ENCODE measurements around the gene RAD23A.
"Not testable (repeated sequence)": the region's sequence is repeated elsewhere in the genome, so short reads cannot be mapped to it uniquely, and the experiment has no call there.

Gene RAD23A

GRCh38 chr19:12954612-12954962 is 8.9 kb downstream of the RAD23A start:
- no peak overlapping the region for H4K8ac ChIP-seq (ENCODE audit: low read depth, low read length)
- no CpG with 5 or more reads among the region's 1 CpG for WGBS, 2 donors (ENCODE audit: extremely low coverage in 2 of 2, insufficient read length in 2 of 2, insufficient replicate concordance in 1 of 2)
- no peak overlapping the region for H3K9ac ChIP-seq (ENCODE audit: low read depth, low read length, poor library complexity)
- H3K4me3 ChIP-seq (ENCODE audit: low read length in 2 of 2), result no peak overlapping the region
- peaks cover 11% of the 10 kb centered on the region for H3K79me1 ChIP-seq (ENCODE audit: low read depth, low read length)
- no peaks in the 10 kb centered on the region for H3K4me1 ChIP-seq (ENCODE audit: control insufficient read depth in 2 of 2, insufficient read depth in 1 of 2, low read depth in 1 of 2, low read length in 2 of 2)
- peaks cover 30 to 62% of the 10 kb centered on the region in 2 donors for H3K36me3 ChIP-seq (replicated peaks in 1 of 2; ENCODE audit: control insufficient read depth in 2 of 2, insufficient read depth in 2 of 2, low read length in 2 of 2)
- no peak overlapping the region for H2AK5ac ChIP-seq (ENCODE audit: low read depth, low read length)
- no peak overlapping the region for H2BK15ac ChIP-seq (ENCODE audit: low read length)
- H3K4ac ChIP-seq (ENCODE audit: low read length), result no peak overlapping the region
- no peaks in the 10 kb centered on the region for H3K27me3 ChIP-seq (ENCODE audit: control insufficient read depth in 3 of 3, insufficient read depth in 3 of 3, low read depth in 1 of 3, low read length in 3 of 3)
- peak overlapping the region; percentile 43 for H2BK5ac ChIP-seq (ENCODE audit: low read length)
- H2AFZ ChIP-seq (ENCODE audit: low read length), result no peak overlapping the region
- H3K4me2 ChIP-seq (ENCODE audit: insufficient read depth, low read length, poor library complexity, severe bottlenecking), result no peak overlapping the region
- DNase-seq (ENCODE audit: low spot score), result no peak
- H2BK12ac ChIP-seq (ENCODE audit: low read length), result no peak overlapping the region
- no peak overlapping the region for H4K91ac ChIP-seq (ENCODE audit: low read depth, low read length, poor library complexity)
- no peak overlapping the region for H3K14ac ChIP-seq (ENCODE audit: low read length)
- H2BK120ac ChIP-seq (ENCODE audit: low read depth, low read length), result no peak overlapping the region
- no peaks in the 10 kb centered on the region for H3K9me3 ChIP-seq (replicated peaks in 1 of 2; ENCODE audit: control insufficient read depth in 2 of 2, insufficient read depth in 1 of 2, low read depth in 1 of 2, low read length in 2 of 2)
- no peak overlapping the region for H3K23ac ChIP-seq (ENCODE audit: low read depth, low read length, poor library complexity)
- H3K27ac ChIP-seq (replicated peaks; ENCODE audit: low read length), result no peak overlapping the region
- no peak overlapping the region for H3K18ac ChIP-seq (ENCODE audit: low read length)

GRCh38 chr19:12955575-12955974 is 9.9 kb downstream of the RAD23A start:
- WGBS, 2 donors (ENCODE audit: extremely low coverage in 2 of 2, insufficient read length in 2 of 2, insufficient replicate concordance in 1 of 2), result no CpG with 5 or more reads among the region's 9 CpGs
- H3K27ac ChIP-seq (replicated peaks; ENCODE audit: low read length); H3K14ac ChIP-seq (ENCODE audit: low read length); H2BK120ac ChIP-seq (ENCODE audit: low read depth, low read length); H2AK5ac ChIP-seq (ENCODE audit: low read depth, low read length); H3K4me1 ChIP-seq (ENCODE audit: control insufficient read depth in 2 of 2, insufficient read depth in 1 of 2, low read depth in 1 of 2, low read length in 2 of 2); H2BK12ac ChIP-seq (ENCODE audit: low read length); H3K18ac ChIP-seq (ENCODE audit: low read length); H2AFZ ChIP-seq (ENCODE audit: low read length); H2BK15ac ChIP-seq (ENCODE audit: low read length); H3K9me3 ChIP-seq (replicated peaks in 1 of 2; ENCODE audit: control insufficient read depth in 2 of 2, insufficient read depth in 1 of 2, low read depth in 1 of 2, low read length in 2 of 2); H3K4ac ChIP-seq (ENCODE audit: low read length); DNase-seq (ENCODE audit: low spot score); H4K91ac ChIP-seq (ENCODE audit: low read depth, low read length, poor library complexity); H4K8ac ChIP-seq (ENCODE audit: low read depth, low read length); H3K23ac ChIP-seq (ENCODE audit: low read depth, low read length, poor library complexity); H3K27me3 ChIP-seq (ENCODE audit: control insufficient read depth in 3 of 3, insufficient read depth in 3 of 3, low read depth in 1 of 3, low read length in 3 of 3); H2BK5ac ChIP-seq (ENCODE audit: low read length): not testable (repeated sequence)
- Histone ChIP-seq H3K4me3 (ENCODE audit: low read length in 2 of 2) (peak overlapping the region in 1 of 2 donors; percentile 99), H3K36me3 (replicated peaks in 1 of 2; ENCODE audit: control insufficient read depth in 2 of 2, insufficient read depth in 2 of 2, low read length in 2 of 2) (peaks cover 24 to 53% of the 10 kb centered on the region in 2 donors), H3K9ac (ENCODE audit: low read depth, low read length, poor library complexity) (peak overlapping the region; percentile 50), H3K79me1 (ENCODE audit: low read depth, low read length) (peaks cover 11% of the 10 kb centered on the region), H3K4me2 (ENCODE audit: insufficient read depth, low read length, poor library complexity, severe bottlenecking) (peak overlapping the region; percentile 71)

GRCh38 chr19:12955996-12956395 is 10.3 kb downstream of the RAD23A start:
- H2BK12ac ChIP-seq (ENCODE audit: low read length), result no peak overlapping the region
- no peak overlapping the region for H3K4ac ChIP-seq (ENCODE audit: low read length)
- H3K23ac ChIP-seq (ENCODE audit: low read depth, low read length, poor library complexity), result no peak overlapping the region
- H3K4me1 ChIP-seq (ENCODE audit: control insufficient read depth in 2 of 2, insufficient read depth in 1 of 2, low read depth in 1 of 2, low read length in 2 of 2), result no peaks in the 10 kb centered on the region
- no peak overlapping the region for H4K91ac ChIP-seq (ENCODE audit: low read depth, low read length, poor library complexity)
- H3K27me3 ChIP-seq (ENCODE audit: control insufficient read depth in 3 of 3, insufficient read depth in 3 of 3, low read depth in 1 of 3, low read length in 3 of 3), result no peaks in the 10 kb centered on the region
- H3K4me2 ChIP-seq (ENCODE audit: insufficient read depth, low read length, poor library complexity, severe bottlenecking), result peak overlapping the region; percentile 71
- no peak overlapping the region for H3K14ac ChIP-seq (ENCODE audit: low read length)
- no CpG with 5 or more reads among the region's 12 CpGs for WGBS, 2 donors (ENCODE audit: extremely low coverage in 2 of 2, insufficient read length in 2 of 2, insufficient replicate concordance in 1 of 2)
- H2BK5ac ChIP-seq (ENCODE audit: low read length), result no peak overlapping the region
- no peak overlapping the region for H2BK15ac ChIP-seq (ENCODE audit: low read length)
- H3K79me1 ChIP-seq (ENCODE audit: low read depth, low read length), result peaks cover 11% of the 10 kb centered on the region
- no peak overlapping the region for H3K18ac ChIP-seq (ENCODE audit: low read length)
- no peaks in the 10 kb centered on the region for H3K9me3 ChIP-seq (replicated peaks in 1 of 2; ENCODE audit: control insufficient read depth in 2 of 2, insufficient read depth in 1 of 2, low read depth in 1 of 2, low read length in 2 of 2)
- no peak overlapping the region for H2BK120ac ChIP-seq (ENCODE audit: low read depth, low read length)
- H4K8ac ChIP-seq (ENCODE audit: low read depth, low read length), result no peak overlapping the region
- no peak for DNase-seq (ENCODE audit: low spot score)
- peaks cover 22 to 49% of the 10 kb centered on the region in 2 donors for H3K36me3 ChIP-seq (replicated peaks in 1 of 2; ENCODE audit: control insufficient read depth in 2 of 2, insufficient read depth in 2 of 2, low read length in 2 of 2)
- peak overlapping the region; percentile 86 to 99 for H3K4me3 ChIP-seq (ENCODE audit: low read length in 2 of 2)
- no peak overlapping the region for H2AFZ ChIP-seq (ENCODE audit: low read length)
- H2AK5ac ChIP-seq (ENCODE audit: low read depth, low read length), result peak overlapping the region; percentile 86
- H3K9ac ChIP-seq (ENCODE audit: low read depth, low read length, poor library complexity), result peak overlapping the region; percentile 50
- no peak overlapping the region for H3K27ac ChIP-seq (replicated peaks; ENCODE audit: low read length)

DNA sequence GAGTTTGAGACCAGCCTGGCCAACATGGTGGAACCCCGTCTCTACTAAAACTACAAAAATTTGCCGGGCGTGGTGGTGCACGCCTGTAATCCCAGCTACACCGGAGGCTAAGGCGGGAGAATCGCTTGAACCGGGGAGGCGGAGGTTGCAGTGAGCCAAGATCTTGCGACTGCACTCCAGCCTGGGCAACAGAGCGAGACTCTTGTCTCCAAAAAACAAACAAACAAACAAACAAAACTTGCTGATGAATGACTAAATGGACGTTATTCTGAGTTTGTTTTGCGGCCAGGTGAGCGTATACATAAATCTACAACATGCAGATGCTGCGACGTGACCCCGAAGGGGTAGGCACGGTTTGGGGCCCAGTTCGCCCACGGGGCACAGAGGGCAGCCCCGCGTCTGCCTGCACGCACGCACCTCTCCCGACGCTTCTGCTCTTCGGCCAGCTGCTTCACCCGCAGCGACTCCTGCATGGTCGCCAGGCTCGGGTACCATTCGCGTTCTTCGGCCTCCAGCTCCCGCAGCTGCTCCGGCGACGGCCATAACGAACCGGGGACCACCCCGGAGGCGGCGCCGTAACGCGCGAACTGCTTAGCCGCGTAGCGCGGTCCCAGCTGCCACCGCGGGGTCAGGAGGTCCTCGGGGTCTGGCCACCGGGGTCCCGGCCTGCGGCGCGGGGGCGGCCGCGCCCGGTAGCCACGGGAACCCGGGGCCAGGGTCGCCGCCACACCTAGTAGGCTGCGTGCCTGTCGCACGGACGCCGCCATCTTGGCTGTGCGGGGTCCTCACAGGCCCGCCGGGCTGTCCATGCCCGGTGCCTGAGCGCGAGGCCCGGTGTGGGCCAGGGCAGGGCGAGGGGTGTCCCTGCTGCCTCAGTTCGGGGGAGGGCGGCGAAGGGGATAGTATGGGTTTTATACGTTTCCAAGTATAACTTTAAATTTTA is 11.1 kb downstream of the RAD23A start, which contains the start of gene GADD45GIP1:
Gene GADD45GIP1 (minus strand): TSS at position 778 of the 943 bp plus-strand sequence. CDS start 11 bp downstream, at position 767.
- H2BK15ac ChIP-seq (ENCODE audit: low read length), result peak within 1 kb of the TSS; percentile 87
- peak within 1 kb of the TSS; percentile 61 for H2BK120ac ChIP-seq (ENCODE audit: low read depth, low read length)
- H3K4ac ChIP-seq (ENCODE audit: low read length), result peak within 1 kb of the TSS; percentile 97
- no peaks in the 10 kb centered on the region for H3K27me3 ChIP-seq (ENCODE audit: control insufficient read depth in 3 of 3, insufficient read depth in 3 of 3, low read depth in 1 of 3, low read length in 3 of 3)
- peak within 1 kb of the TSS; percentile 63 for H3K14ac ChIP-seq (ENCODE audit: low read length)
- H4K91ac ChIP-seq (ENCODE audit: low read depth, low read length, poor library complexity), result no peak within 1 kb of the TSS
- peaks cover 11% of the 10 kb centered on the region for H3K79me1 ChIP-seq (ENCODE audit: low read depth, low read length)
- peak within 1 kb of the TSS; percentile 63 for H2BK12ac ChIP-seq (ENCODE audit: low read length)
- H3K18ac ChIP-seq (ENCODE audit: low read length), result peak within 1 kb of the TSS; percentile 97
- peak within 1 kb of the TSS; percentile 96 for H2AFZ ChIP-seq (ENCODE audit: low read length)
- H2AK5ac ChIP-seq (ENCODE audit: low read depth, low read length), result peak within 1 kb of the TSS; percentile 86
- H3K9me3 ChIP-seq (replicated peaks in 1 of 2; ENCODE audit: control insufficient read depth in 2 of 2, insufficient read depth in 1 of 2, low read depth in 1 of 2, low read length in 2 of 2), result no peaks in the 10 kb centered on the region
- H3K4me3 ChIP-seq (ENCODE audit: low read length in 2 of 2), result peak within 1 kb of the TSS; percentile 86 to 99
- H3K27ac ChIP-seq (replicated peaks; ENCODE audit: low read length), result peak within 1 kb of the TSS; percentile 69
- H4K8ac ChIP-seq (ENCODE audit: low read depth, low read length), result peak within 1 kb of the TSS; percentile 96
- H3K4me1 ChIP-seq (ENCODE audit: control insufficient read depth in 2 of 2, insufficient read depth in 1 of 2, low read depth in 1 of 2, low read length in 2 of 2), result no peaks in the 10 kb centered on the region
- peak within 1 kb of the TSS; percentile 71 for H3K4me2 ChIP-seq (ENCODE audit: insufficient read depth, low read length, poor library complexity, severe bottlenecking)
- WGBS, 2 donors (ENCODE audit: extremely low coverage in 2 of 2, insufficient read length in 2 of 2, insufficient replicate concordance in 1 of 2), result no CpG with 5 or more reads among the region's 84 CpGs
- peaks cover 18 to 43% of the 10 kb centered on the region in 2 donors for H3K36me3 ChIP-seq (replicated peaks in 1 of 2; ENCODE audit: control insufficient read depth in 2 of 2, insufficient read depth in 2 of 2, low read length in 2 of 2)
- peak within 1 kb of the TSS; percentile 87 for H2BK5ac ChIP-seq (ENCODE audit: low read length)
- no peak for DNase-seq (ENCODE audit: low spot score)
- peak within 1 kb of the TSS; percentile 95 for H3K23ac ChIP-seq (ENCODE audit: low read depth, low read length, poor library complexity)
- H3K9ac ChIP-seq (ENCODE audit: low read depth, low read length, poor library complexity), result peak within 1 kb of the TSS; percentile 98

All from neuronal stem cell (in vitro differentiated cells).